Mucosa of rectum (tissue), 2 donors: ENCODE results near the gene SCNN1A.

ENCODE experiments used
- H3K27ac ChIP-seq, 2 donors: one replicate each; pipeline ENCODE4 v1.7.0; 2013; ENCODE audit warnings: inconsistent platforms in 2 of 2, low read depth in 2 of 2, low read length in 2 of 2
- H3K27me3 ChIP-seq, 2 donors: one replicate each; pipeline ENCODE4 v1.7.0; 2013; ENCODE audit warnings: low read length in 2 of 2; ENCODE audit not compliant: control insufficient read depth in 2 of 2, insufficient read depth in 2 of 2
- H3K36me3 ChIP-seq, 2 donors: one replicate each; pipeline ENCODE4 v1.7.0; 2013; ENCODE audit warnings: low read length in 2 of 2; ENCODE audit not compliant: control insufficient read depth in 2 of 2, insufficient read depth in 2 of 2
- H3K4me1 ChIP-seq, 2 donors: one replicate each; pipeline ENCODE4 v1.7.0; 2013; ENCODE audit warnings: low read length in 2 of 2, mild to moderate bottlenecking in 1 of 2; ENCODE audit not compliant: control insufficient read depth in 2 of 2, insufficient read depth in 2 of 2
- H3K4me3 ChIP-seq, 2 donors: one replicate each; pipeline ENCODE4 v1.7.0; 2013; ENCODE audit warnings: low read length in 2 of 2
- H3K9ac ChIP-seq, 2 donors: one replicate each; pipeline ENCODE4 v1.7.0; 2013; ENCODE audit warnings: low read length in 2 of 2, low read depth in 1 of 2, mild to moderate bottlenecking in 1 of 2
- H3K9me3 ChIP-seq, 2 donors: one replicate each; pipeline ENCODE4 v1.7.0; 2013; ENCODE audit warnings: low read length in 2 of 2; ENCODE audit not compliant: control insufficient read depth in 2 of 2
- donor health status: healthy.
- donor health status: Normal muscosa, but diverticular disease.

Gene SCNN1A

GRCh38 chr12:6399884-6400644 lies 24.7 kb upstream of the SCNN1A start:
- H3K4me3 ChIP-seq = no peak overlapping the region
- no peaks in the 10 kb centered on the region for H3K9me3 ChIP-seq
- H3K36me3 ChIP-seq = no peaks in the 10 kb centered on the region

GRCh38 chr12:6396031-6396430 lies 20.7 kb upstream of the SCNN1A start:
- Histone ChIP-seq H3K9ac (no peak overlapping the region), H3K4me1 (peaks cover 30 to 32% of the 10 kb centered on the region in 2 donors), H3K27ac (no peak overlapping the region), H3K36me3 (peaks cover 3% of the 10 kb centered on the region in 2 donors), H3K27me3 (no peaks in the 10 kb centered on the region), H3K9me3 (no peaks in the 10 kb centered on the region), H3K4me3 (no peak overlapping the region)

More at GRCh38 chr12:6399884-6400644, 24.7 kb upstream of the SCNN1A start:
- no peak overlapping the region for H3K9ac ChIP-seq
- H3K27ac ChIP-seq = peak overlapping the region; percentile 94 to 95
- peaks cover 6 to 7% of the 10 kb centered on the region in 2 donors for H3K4me1 ChIP-seq
- no peaks in the 10 kb centered on the region for H3K27me3 ChIP-seq

DNA sequence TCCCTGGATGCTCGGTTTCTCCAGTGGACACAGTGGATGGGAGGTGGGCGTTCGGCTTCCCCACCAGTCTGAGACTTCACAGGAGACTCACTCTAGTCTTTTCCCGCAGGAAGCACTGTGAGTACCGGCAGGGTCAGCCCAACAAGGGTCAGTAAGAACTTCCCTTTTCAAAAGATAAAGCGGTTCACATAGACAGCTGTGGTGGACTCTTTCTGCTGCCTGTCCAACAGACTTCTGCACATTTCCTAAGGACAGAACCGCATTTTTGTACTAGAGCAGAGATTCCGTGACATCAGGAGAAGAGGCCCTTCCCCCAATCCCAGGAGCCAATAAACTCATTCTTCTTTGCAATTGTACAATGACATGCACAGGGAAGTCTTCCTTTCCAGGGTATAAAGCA lies 19.0 kb upstream of the SCNN1A start:
- Histone ChIP-seq H3K27ac (no peak overlapping the region), H3K4me3 (no peak overlapping the region), H3K4me1 (peaks cover 37 to 39% of the 10 kb centered on the region in 2 donors), H3K36me3 (peaks cover 4 to 8% of the 10 kb centered on the region in 2 donors), H3K9ac (no peak overlapping the region), H3K27me3 (no peaks in the 10 kb centered on the region), H3K9me3 (no peaks in the 10 kb centered on the region)

DNA sequence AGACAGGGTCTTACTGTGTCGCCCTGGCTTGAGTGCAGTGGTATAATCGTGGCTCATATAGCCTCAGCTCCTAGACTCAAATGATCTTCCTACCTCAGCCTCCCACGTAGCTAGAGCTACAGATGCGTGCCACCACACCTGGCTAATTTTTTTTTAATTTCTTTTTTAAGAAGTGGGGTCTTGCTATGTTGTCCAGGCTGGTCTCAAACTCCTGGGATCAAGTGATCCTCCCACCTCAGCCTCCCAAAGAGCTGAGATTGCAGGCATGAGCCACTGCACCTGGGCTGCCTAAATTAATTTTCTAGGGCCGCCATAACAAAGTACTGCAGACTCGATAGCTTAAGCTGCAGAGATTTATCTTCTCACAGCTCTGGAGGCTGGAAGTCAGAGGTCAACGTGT lies 17.7 kb upstream of the SCNN1A start:
- no peak overlapping the region for H3K4me3 ChIP-seq
- no peaks in the 10 kb centered on the region for H3K27me3 ChIP-seq
- H3K9ac ChIP-seq = peak overlapping the region in 1 of 2 donors; percentile 33
- peaks cover 12 to 13% of the 10 kb centered on the region in 2 donors for H3K36me3 ChIP-seq
- peaks cover 36 to 43% of the 10 kb centered on the region in 2 donors for H3K4me1 ChIP-seq
- peak overlapping the region; percentile 93 to 95 for H3K27ac ChIP-seq
- no peaks in the 10 kb centered on the region for H3K9me3 ChIP-seq

DNA sequence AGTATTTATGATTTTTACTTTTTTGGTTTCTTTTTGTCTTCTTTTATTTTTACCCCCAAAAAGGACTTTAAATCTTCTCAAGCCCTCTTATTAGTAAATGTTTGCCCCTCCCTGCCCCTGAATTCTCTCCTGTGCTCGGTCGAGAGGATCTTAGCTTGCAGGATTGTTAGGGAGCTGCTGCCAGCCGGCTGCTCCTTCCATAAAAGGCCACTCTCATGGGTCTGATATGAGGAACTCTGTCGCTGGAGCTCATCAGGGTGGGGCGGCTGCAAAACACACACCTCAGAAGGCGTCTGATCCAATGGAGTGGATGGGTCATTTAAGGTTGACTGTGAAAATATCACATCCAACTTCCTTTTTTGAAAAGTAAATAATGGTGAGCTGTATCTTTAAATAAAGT lies 17.1 kb upstream of the SCNN1A start:
- H3K9ac ChIP-seq = peak overlapping the region; percentile 61 to 68
- H3K4me3 ChIP-seq = peak overlapping the region in 1 of 2 donors; percentile 9
- peaks cover 36 to 43% of the 10 kb centered on the region in 2 donors for H3K4me1 ChIP-seq
- peaks cover 18 to 19% of the 10 kb centered on the region in 2 donors for H3K36me3 ChIP-seq
- no peaks in the 10 kb centered on the region for H3K9me3 ChIP-seq
- H3K27ac ChIP-seq = peak overlapping the region; percentile 93 to 95
- H3K27me3 ChIP-seq = no peaks in the 10 kb centered on the region

DNA sequence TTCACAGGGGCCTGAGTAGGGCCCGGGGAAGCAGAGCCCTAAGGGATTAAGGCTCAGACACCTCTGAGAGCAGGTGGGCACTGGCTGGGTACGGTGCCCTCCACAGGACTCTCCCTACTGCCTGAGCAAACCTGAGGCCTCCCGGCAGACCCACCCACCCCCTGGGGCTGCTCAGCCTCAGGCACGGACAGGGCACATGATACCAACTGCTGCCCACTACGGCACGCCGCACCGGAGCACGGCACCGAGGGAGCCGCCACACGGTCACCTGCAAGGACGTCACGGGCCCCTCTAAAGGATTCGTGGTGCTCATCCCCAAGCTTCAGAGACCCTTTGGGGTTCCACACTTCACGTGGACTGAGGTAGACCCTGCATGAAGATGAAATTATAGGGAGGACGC lies 15.7 kb upstream of the SCNN1A start:
- no peak overlapping the region for H3K4me3 ChIP-seq
- H3K9me3 ChIP-seq = no peaks in the 10 kb centered on the region
- H3K27ac ChIP-seq = peak overlapping the region; percentile 93 to 95
- H3K9ac ChIP-seq = peak overlapping the region in 1 of 2 donors; percentile 66
- peaks cover 36 to 46% of the 10 kb centered on the region in 2 donors for H3K4me1 ChIP-seq
- no peaks in the 10 kb centered on the region for H3K27me3 ChIP-seq
- peaks cover 28% of the 10 kb centered on the region in 2 donors for H3K36me3 ChIP-seq

DNA sequence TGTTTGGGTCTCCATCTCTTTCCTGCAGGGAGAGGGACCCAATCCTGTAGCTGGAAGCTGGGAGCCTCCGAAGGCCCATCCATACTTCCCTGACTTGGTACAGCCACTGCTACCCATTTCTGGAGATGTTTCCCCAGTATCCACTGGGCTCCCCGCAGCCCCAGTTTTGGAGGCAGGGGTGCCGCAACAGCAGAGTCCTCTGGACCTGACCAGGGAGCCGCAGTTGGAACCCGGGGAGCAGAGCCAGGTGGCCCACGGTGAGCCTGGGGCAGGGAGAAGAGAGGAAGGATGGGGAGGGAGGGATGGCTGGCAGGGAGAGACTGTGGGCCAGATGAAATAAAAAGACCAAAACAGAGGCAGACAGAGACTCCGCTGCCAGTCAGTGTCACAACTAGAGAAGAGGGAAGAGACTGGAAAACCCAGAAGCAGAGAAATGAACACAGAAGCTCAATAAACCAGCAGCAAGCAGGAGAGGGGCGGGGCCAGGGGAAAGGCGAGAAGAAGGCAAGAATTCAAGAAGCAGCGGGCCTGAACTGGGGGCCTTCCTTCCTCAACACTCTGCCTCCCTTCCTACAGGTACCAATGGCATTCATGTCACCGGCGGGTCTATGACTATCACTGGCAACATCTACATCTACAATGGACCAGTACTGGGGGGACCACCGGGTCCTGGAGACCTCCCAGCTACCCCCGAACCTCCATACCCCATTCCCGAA lies 14.9 kb upstream of the SCNN1A start:
- H3K4me1 ChIP-seq = peaks cover 39 to 51% of the 10 kb centered on the region in 2 donors
- no peaks in the 10 kb centered on the region for H3K9me3 ChIP-seq
- H3K4me3 ChIP-seq = no peak overlapping the region
- no peaks in the 10 kb centered on the region for H3K27me3 ChIP-seq
- peak overlapping the region; percentile 93 to 95 for H3K27ac ChIP-seq
- peak overlapping the region in 1 of 2 donors; percentile 66 for H3K9ac ChIP-seq
- peaks cover 28 to 30% of the 10 kb centered on the region in 2 donors for H3K36me3 ChIP-seq

DNA sequence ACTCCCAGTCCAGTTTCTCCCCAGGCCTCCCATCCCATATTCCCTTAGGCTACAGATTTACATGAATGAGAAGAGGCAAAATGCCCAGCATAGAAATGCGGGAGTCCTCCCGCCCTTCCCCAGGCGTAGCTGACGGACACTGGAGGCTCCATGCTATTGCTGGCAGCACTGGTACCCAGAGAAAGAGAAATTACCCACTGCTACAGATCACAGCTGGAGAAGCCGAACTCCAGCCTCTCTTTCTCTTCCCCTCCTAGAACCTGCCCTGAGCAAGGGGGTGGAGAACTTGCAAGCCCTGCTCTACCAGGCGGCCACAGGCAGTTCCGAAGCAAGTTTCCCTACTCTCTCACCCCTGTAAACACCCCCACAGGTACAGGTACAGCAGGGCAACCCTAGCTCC lies 12.2 kb upstream of the SCNN1A start:
- Histone ChIP-seq H3K36me3 (peaks cover 28 to 30% of the 10 kb centered on the region in 2 donors), H3K4me3 (no peak overlapping the region), H3K27ac (no peak overlapping the region), H3K4me1 (peaks cover 48 to 62% of the 10 kb centered on the region in 2 donors), H3K9me3 (no peaks in the 10 kb centered on the region), H3K9ac (no peak overlapping the region), H3K27me3 (no peaks in the 10 kb centered on the region)

DNA sequence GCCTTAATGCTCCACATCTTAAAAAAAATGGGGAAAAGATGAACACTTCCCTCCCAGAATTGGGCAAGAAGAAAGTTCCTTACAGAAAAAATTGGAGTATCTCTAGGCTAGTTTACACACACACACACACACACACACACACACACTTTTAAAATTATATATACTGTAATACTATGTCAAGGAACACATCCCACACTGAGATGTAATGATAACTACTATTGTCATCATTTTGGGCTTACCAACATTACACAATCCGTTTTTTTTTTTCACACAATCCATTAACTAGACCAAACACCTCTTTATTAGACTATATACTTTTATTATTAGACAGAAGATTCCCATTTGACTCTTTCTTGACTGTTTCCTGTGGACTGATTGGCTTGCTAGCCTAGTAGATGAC lies 11.1 kb upstream of the SCNN1A start:
- Histone ChIP-seq H3K36me3 (peaks cover 28 to 30% of the 10 kb centered on the region in 2 donors), H3K9me3 (no peaks in the 10 kb centered on the region), H3K4me1 (peaks cover 37 to 51% of the 10 kb centered on the region in 2 donors), H3K27me3 (no peaks in the 10 kb centered on the region), H3K4me3 (no peak overlapping the region), H3K9ac (no peak overlapping the region), H3K27ac (no peak overlapping the region)

DNA sequence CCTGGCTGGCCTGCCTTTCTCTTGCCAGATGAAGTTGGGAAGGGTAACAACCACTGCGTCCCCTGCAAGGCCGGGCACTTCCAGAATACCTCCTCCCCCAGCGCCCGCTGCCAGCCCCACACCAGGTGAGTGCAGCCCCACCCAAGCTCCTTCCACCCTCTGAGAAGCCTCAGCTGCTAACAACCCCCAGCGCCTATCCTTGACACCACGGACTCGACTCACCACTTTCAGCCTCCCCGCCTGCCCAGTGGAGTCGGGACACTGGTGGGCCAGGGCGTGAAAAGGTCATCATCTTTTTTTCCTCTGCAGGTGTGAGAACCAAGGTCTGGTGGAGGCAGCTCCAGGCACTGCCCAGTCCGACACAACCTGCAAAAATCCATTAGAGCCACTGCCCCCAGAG lies 10.7 kb upstream of the SCNN1A start:
- Histone ChIP-seq H3K4me1 (peaks cover 33 to 47% of the 10 kb centered on the region in 2 donors), H3K36me3 (peaks cover 26 to 27% of the 10 kb centered on the region in 2 donors), H3K9ac (no peak overlapping the region), H3K27ac (no peak overlapping the region), H3K9me3 (no peaks in the 10 kb centered on the region), H3K27me3 (no peaks in the 10 kb centered on the region), H3K4me3 (no peak overlapping the region)
